Colonic mucosa (tissue), 4 donors: ENCODE results near the gene CYP27A1. TPM values are rescaled to one million over a fixed set of nuclear protein-coding genes. Genes with fewer than 3 reads are reported as not detected.

ENCODE experiments used
- DNase-seq: peaks from one replicate; pipeline ENCODE4 v3.0.0-alpha.2; 2020
- H3K27ac ChIP-seq: fragments of 200-600 bp; one replicate; pipeline ENCODE4 v1.8.0; 2021
- H3K27me3 ChIP-seq: fragments of 200-600 bp; one replicate; pipeline ENCODE4 v1.8.0; 2021
- H3K36me3 ChIP-seq: fragments of 200-600 bp; one replicate; pipeline ENCODE4 v1.8.0; 2021
- H3K4me1 ChIP-seq: fragments of 200-600 bp; one replicate; pipeline ENCODE4 v1.8.0; 2021; ENCODE audit warnings: mild to moderate bottlenecking
- H3K4me3 ChIP-seq: fragments of 200-600 bp; one replicate; pipeline ENCODE4 v1.8.0; 2021
- H3K9ac ChIP-seq, 2 donors: one replicate each; pipeline ENCODE4 v1.7.0; 2013; ENCODE audit warnings: control low read depth in 2 of 2, low read depth in 2 of 2, low read length in 2 of 2
- H3K9me3 ChIP-seq: fragments of 200-600 bp; one replicate; pipeline ENCODE4 v1.8.0; 2021
- CTCF ChIP-seq: fragments of 200-600 bp; IDR thresholded peaks from one replicate; pipeline ENCODE4 v1.8.0; 2022; ENCODE audit warnings: antibody characterized with exemption, mild to moderate bottlenecking
- intact Hi-C: fragments of 100-400 bp; cut with DNase I; formaldehyde crosslinking; loops from one replicate; pipeline ENCODE4 v1.14.1; 2022
- total RNA-seq, 2 donors: library from RNA; stranded (reverse); fragmentation: NEBNext Ultra II Directional in 1 of 2; extraction: Animal tissue kit (Norgen Biotek cat#: 25700) in 1 of 2; gene quantifications; one replicate each; pipeline ENCODE4 v1.2.1, GENCODE V29; 2021
- donor health status: healthy.
- donor health status: DM: no; HTN: no; CAD: no.
- donor health status: DM: no; HTN: no; CAD: no.

CYP27A1 gene
- total RNA-seq, 2 donors from 2014 or later = 21.7 to 54.0 TPM

- peak; percentile 57 for TF ChIP-seq CTCF
- no peak overlapping the region for H3K9ac ChIP-seq
- H3K4me3 ChIP-seq = no peak overlapping the region
- no peaks in the 10 kb centered on the region for H3K36me3 ChIP-seq
- peak; percentile 56 for DNase-seq
- H3K9me3 ChIP-seq = no peaks in the 10 kb centered on the region
- H3K27ac ChIP-seq = no peak overlapping the region
- H3K27me3 ChIP-seq = peaks cover 26% of the 10 kb centered on the region
- no peaks in the 10 kb centered on the region for H3K4me1 ChIP-seq
- intact Hi-C loops = no loop called here
Observed at GRCh38 chr2:218852911-218853667, 71.1 kb downstream of the CYP27A1 start.

GRCh38 chr2:218853766-218854165 is 71.8 kb downstream of the CYP27A1 start:
- no peak for DNase-seq
- intact Hi-C loops = no loop called here
- Histone ChIP-seq H3K4me3 (no peak overlapping the region), H3K27ac (no peak overlapping the region), H3K27me3 (peaks cover 33% of the 10 kb centered on the region), H3K36me3 (no peaks in the 10 kb centered on the region), H3K4me1 (no peaks in the 10 kb centered on the region), H3K9me3 (no peaks in the 10 kb centered on the region), H3K9ac (no peak overlapping the region)
- no peak for TF ChIP-seq CTCF

- Histone ChIP-seq H3K4me1 (no peaks in the 10 kb centered on the region), H3K27me3 (peaks cover 41% of the 10 kb centered on the region), H3K36me3 (no peaks in the 10 kb centered on the region), H3K9ac (no peak overlapping the region), H3K9me3 (no peaks in the 10 kb centered on the region), H3K27ac (no peak overlapping the region), H3K4me3 (no peak overlapping the region)
- no peak for TF ChIP-seq CTCF
- intact Hi-C loops = no loop called here
- DNase-seq = no peak
Observed at GRCh38 chr2:218854860-218855259, 72.9 kb downstream of the CYP27A1 start.

GRCh38 chr2:218855305-218856166 is 73.6 kb downstream of the CYP27A1 start:
- H3K36me3 ChIP-seq = no peaks in the 10 kb centered on the region
- TF ChIP-seq CTCF = no peak
- no peaks in the 10 kb centered on the region for H3K4me1 ChIP-seq
- no peak overlapping the region for H3K4me3 ChIP-seq
- H3K27me3 ChIP-seq = peaks cover 48% of the 10 kb centered on the region
- H3K9ac ChIP-seq = no peak overlapping the region
- no peak overlapping the region for H3K27ac ChIP-seq
- no peak for DNase-seq
- intact Hi-C loops = no loop called here
- no peaks in the 10 kb centered on the region for H3K9me3 ChIP-seq

- H3K27ac ChIP-seq = no peak overlapping the region
- no peaks in the 10 kb centered on the region for H3K4me1 ChIP-seq
- no peaks in the 10 kb centered on the region for H3K36me3 ChIP-seq
- H3K9me3 ChIP-seq = no peaks in the 10 kb centered on the region
- no peak overlapping the region for H3K9ac ChIP-seq
- intact Hi-C loops = no loop called here
- no peak overlapping the region for H3K4me3 ChIP-seq
- no peak for TF ChIP-seq CTCF
- DNase-seq = no peak
- peaks cover 55% of the 10 kb centered on the region for H3K27me3 ChIP-seq
Observed at GRCh38 chr2:218856167-218856895, 74.4 kb downstream of the CYP27A1 start.
